ENCODE measurements around the gene ZCCHC12.

DNA sequence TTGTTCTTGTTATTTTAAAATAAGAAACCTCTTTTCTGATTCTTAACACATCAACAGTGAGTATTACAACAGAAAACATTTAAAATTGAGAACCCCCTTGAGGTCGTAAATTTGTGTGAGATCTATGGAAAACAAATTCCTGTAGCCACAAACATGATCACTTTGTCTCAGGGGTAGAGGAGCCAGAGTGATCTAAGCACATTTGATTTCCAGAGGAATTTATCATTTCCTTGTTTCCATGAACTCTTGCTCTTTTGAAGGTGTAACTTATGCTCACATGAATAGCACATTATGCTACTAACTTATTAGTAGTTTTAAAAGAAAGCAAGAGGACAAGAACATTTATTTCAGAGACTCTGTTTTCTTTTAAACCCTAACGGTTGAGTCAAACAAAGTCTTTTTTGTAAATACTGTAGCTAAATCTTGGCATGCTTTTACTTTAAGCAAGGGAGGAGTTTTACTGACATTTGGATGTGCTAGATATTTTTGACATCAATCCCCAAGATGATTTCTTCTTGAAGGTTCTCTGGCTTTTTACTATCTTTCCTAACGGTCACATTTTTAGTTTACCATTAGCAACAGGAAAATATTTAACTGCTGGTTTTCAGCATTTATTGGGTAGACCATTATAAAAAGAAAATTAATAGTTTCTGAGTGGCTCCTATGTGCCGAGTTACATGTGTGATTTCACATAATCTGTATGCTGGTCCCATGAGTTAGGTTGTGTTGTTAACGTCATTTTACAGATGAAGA, 27.9 kb upstream of the ZCCHC12 start:
- TF ChIP-seq, protein P1, sequence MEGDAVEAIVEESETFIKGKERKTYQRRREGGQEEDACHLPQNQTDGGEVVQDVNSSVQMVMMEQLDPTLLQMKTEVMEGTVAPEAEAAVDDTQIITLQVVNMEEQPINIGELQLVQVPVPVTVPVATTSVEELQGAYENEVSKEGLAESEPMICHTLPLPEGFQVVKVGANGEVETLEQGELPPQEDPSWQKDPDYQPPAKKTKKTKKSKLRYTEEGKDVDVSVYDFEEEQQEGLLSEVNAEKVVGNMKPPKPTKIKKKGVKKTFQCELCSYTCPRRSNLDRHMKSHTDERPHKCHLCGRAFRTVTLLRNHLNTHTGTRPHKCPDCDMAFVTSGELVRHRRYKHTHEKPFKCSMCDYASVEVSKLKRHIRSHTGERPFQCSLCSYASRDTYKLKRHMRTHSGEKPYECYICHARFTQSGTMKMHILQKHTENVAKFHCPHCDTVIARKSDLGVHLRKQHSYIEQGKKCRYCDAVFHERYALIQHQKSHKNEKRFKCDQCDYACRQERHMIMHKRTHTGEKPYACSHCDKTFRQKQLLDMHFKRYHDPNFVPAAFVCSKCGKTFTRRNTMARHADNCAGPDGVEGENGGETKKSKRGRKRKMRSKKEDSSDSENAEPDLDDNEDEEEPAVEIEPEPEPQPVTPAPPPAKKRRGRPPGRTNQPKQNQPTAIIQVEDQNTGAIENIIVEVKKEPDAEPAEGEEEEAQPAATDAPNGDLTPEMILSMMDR (IDR thresholded peaks at IDR 0.05): no peak
- TF ChIP-seq POLR2A (IDR thresholded peaks at IDR 0.05): no peak
